ENCODE results near the gene BCL7A. TPM values are rescaled to one million over a fixed set of nuclear protein-coding genes. Genes with fewer than 3 reads are reported as not detected.

BCL7A gene
- total and polyA plus RNA-seq, 10 of the 15 experiments (the other 5 are each of a cell fraction or from before 2014, with no cell fraction given) = 0.37 to 17.2 (median 11.7) TPM

GRCh38 chr12:122028905-122029560, 7.3 kb downstream of the BCL7A start (continued):
- TF ChIP-seq CEBPZ (IDR thresholded peaks at IDR 0.05; ENCODE audit: low read depth, low read length) (no peak), STAT1 (conservative IDR thresholded peaks at IDR 0.05) (no peak), STAT3 (IDR thresholded peaks at IDR 0.05; ENCODE audit: low read depth, low read length) (no peak), NFYB (IDR thresholded peaks at IDR 0.05; ENCODE audit: insufficient read depth, low read depth, low read length) (no peak), RAD51 (IDR thresholded peaks at IDR 0.05) (peak; percentile 66; the same call in 1 of the 2 replicates), GABPA (IDR thresholded peaks at IDR 0.05; ENCODE audit: low read depth) (no peak), ZSCAN29 (IDR thresholded peaks at IDR 0.05) (no peak), FOXM1 (IDR thresholded peaks at IDR 0.05; ENCODE audit: low read depth, low read length) (no peak), ZNF592 (IDR thresholded peaks at IDR 0.05) (no peak), CHD2 (IDR thresholded peaks at IDR 0.05; ENCODE audit: borderline replicate concordance, low read depth, low read length) (no peak; the same call in 1 of the 2 replicates), MAX (IDR thresholded peaks at IDR 0.05; ENCODE audit: low read depth, low read length) (no peak), NBN (IDR thresholded peaks at IDR 0.05) (peak; percentile 45; the same call in 1 of the 2 replicates), CBX3 (IDR thresholded peaks at IDR 0.05; ENCODE audit: borderline replicate concordance, low read depth) (no peak), MYC (IDR thresholded peaks at IDR 0.05; ENCODE audit: insufficient read depth, insufficient read length, insufficient replicate concordance, low read length, severe bottlenecking) (no peak), NKRF (conservative IDR thresholded peaks at IDR 0.05) (no peak), PML (IDR thresholded peaks at IDR 0.05; ENCODE audit: low read length) (no peak), RFX5 (IDR thresholded peaks at IDR 0.05; ENCODE audit: low read depth, low read length) (no peak), POU2F2 (IDR thresholded peaks at IDR 0.05; ENCODE audit: borderline replicate concordance, low read depth, low read length) (no peak), BCL3 (IDR thresholded peaks at IDR 0.05; ENCODE audit: borderline replicate concordance, insufficient read depth, low read depth, low read length, poor library complexity, severe bottlenecking) (no peak)

All from GM12878 (cell line).